Muscle of leg (tissue), 11 donors: ENCODE data around the gene ELFN1. TPM values are rescaled to one million over a fixed set of nuclear protein-coding genes. Genes with fewer than 3 reads are reported as not detected.
A peak's percentile ranks its signal among the peaks of the same experiment; 100 is the strongest.

Experiments
- DNase-seq: peaks from one replicate; pipeline ENCODE4 v3.0.0; 2013
- H3K27ac ChIP-seq: one replicate; pipeline ENCODE4 v1.5.1; 2013; ENCODE audit warnings: mild to moderate bottlenecking, low read length, control low read depth
- H3K27me3 ChIP-seq: one replicate; pipeline ENCODE4 v1.6.1; 2013; ENCODE audit warnings: low read length; ENCODE audit not compliant: control insufficient read depth, insufficient read depth
- H3K36me3 ChIP-seq: one replicate; pipeline ENCODE4 v1.6.1; 2013; ENCODE audit warnings: low read length; ENCODE audit not compliant: control insufficient read depth, insufficient read depth
- H3K4me1 ChIP-seq: one replicate; pipeline ENCODE4 v1.6.1; 2013; ENCODE audit warnings: low read length; ENCODE audit not compliant: control insufficient read depth, insufficient read depth
- H3K4me3 ChIP-seq: one replicate; pipeline ENCODE4 v1.5.1; 2013; ENCODE audit warnings: low read length, control low read depth
- H3K9me3 ChIP-seq: replicated peaks from 2 replicates; pipeline ENCODE4 v1.6.1; 2013; ENCODE audit warnings: low read depth, low read length; ENCODE audit not compliant: control insufficient read depth
- WGBS: methylation state at CpG from one replicate; pipeline ENCODE4 v1.1.5; 2013; ENCODE audit warnings: missing lambda C conversion rate; ENCODE audit not compliant: insufficient coverage; 5-methylcytosine and 5-hydroxymethylcytosine counted together
- polyA plus RNA-seq, 8 donors: library from polyadenylated mRNA; unstranded; fragments of 120-200 nt; gene quantifications; one replicate each; pipeline versions ENCODE4 v1.2.1 to v1.2.3, GENCODE V29; 2013; ENCODE audit warnings: inconsistent platforms in 1 of 8, low replicate concordance in 1 of 8; ENCODE audit not compliant: insufficient read length in 8 of 8, insufficient read depth in 1 of 8
- total RNA-seq: library from RNA; stranded (reverse); fragments of 120-200 nt; gene quantifications from one replicate; pipeline ENCODE4 v1.2.4, GENCODE V29; 2013

ELFN1 gene
- total and polyA plus RNA-seq, 9 donors, result 2.8 to 10.7 (median 8.2) TPM

DNA sequence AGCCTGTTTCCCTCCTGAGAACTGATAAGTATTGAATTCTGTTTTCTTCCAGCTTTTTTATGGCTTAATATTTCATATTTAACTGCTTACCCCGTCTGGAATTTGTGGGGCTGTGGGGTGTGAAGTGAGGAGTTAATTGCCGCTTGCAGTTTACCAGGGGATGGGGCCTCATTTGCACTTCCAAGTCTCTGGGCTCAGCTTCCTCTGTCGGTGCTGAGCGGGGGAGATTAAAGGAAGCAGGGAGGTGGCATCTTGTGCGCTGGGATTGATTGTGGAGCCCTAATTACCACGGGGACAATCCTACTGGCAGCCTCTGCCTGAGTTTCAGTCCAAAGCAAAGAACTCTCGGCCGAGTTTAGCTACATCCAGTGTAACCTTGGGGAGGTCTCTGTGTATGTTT, 33.4 kb downstream of the ELFN1 start:
- no peak overlapping the region for H3K27ac ChIP-seq
- H3K4me1 ChIP-seq, result peaks cover 31% of the 10 kb centered on the region
- no peaks in the 10 kb centered on the region for H3K36me3 ChIP-seq
- 16% methylated on average over 4 of the region's 8 CpGs for WGBS
- H3K4me3 ChIP-seq, result no peak overlapping the region
- peaks cover 8% of the 10 kb centered on the region for H3K9me3 ChIP-seq
- no peak for DNase-seq
- peaks cover 3% of the 10 kb centered on the region for H3K27me3 ChIP-seq

DNA sequence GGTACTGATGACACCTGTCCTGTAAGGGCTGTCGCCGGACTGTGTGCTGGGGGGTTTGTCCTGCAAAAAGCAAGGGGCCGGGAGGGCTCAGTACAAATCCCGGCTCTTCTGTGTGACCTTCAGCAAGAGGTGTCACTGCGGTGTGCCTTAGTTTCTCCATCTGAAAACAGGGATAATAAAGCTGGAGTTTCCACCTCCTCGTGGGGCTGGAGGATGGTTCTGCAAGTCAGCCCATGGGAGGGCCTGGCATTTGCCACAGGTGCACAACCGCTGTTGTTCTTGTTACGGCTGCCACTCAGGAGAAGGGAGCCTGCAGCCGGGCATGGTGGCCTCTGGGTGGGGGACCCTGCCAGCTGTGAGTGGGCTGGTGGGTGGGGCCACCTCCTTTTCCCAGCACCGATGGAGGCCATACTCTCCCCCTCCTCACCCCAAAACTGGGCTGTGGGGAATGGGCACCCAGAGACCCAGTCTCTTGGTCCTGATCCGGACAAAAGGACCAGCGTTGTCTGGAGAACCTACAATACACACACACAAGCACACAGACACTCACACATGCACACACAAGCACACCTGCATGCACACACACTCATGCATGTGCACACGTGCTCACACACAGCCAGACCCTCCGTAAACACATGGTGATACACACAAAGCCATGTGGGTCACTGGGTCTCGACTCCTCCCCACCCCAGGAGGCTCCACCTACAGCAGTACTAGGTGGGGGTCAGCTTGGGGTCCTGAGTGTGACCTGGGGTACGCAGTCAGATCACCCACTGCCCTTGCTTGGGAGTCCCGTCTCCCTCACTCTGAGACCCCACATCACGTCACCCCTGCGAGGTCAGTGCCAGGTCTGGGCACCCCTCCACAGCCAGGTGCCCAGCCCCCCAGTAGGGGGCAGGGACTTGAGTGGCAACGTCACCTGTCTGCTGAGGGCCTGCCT, 34.1 kb downstream of the ELFN1 start:
- Histone ChIP-seq H3K27me3 (peaks cover 3% of the 10 kb centered on the region), H3K9me3 (peaks cover 8% of the 10 kb centered on the region), H3K36me3 (peaks cover 2% of the 10 kb centered on the region), H3K4me1 (peaks cover 33% of the 10 kb centered on the region), H3K4me3 (no peak overlapping the region), H3K27ac (no peak overlapping the region)
- WGBS, result 69% methylated on average over 16 of the region's 20 CpGs
- DNase-seq, result no peak

DNA sequence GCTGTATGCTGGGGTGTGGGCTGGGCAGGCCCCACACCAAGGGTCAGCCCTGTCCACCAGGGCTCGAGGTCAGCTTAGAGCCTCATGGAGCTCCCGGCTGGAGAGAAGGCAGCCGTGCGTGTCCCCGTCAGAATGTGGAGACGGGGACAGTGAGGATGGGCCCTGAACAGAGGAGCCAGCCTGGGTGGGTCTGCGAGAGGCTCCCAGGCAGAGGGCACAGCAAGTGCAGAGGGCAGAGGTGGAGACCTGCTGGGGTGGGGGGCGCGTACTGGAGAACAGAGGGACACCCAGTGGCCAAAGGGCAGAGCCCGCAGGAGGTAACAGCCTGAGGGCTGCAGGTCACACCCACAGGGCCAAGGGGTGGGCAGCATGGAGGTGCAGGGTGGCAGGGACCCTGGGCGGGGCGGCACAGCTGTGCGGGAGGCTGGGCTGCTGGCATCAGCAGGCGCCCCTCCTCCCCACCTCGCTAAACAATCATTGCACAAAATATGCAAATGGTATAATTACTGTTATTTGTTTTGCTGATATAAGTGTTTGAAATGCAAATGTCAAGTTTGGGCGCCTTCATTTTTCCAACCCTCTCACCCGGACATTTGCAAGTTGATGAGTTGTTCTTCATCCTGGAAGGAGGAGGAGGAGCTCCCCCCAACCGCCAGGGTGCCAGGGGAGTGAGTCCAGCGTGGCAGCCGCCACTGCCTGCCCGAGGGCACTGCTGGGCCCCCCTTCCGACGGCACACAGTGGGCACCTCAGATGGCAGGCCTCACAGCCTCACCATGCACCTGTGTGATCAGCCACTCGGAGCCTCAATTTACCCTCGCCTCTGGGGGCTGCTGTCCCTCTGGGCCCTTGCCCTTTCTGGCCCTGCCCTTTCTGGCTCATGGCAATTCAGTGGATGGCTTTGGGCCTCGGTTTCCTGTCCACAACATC, 35.0 kb downstream of the ELFN1 start:
- Histone ChIP-seq H3K4me1 (peaks cover 33% of the 10 kb centered on the region), H3K27ac (no peak overlapping the region), H3K9me3 (peaks cover 12% of the 10 kb centered on the region), H3K4me3 (no peak overlapping the region), H3K36me3 (peaks cover 2% of the 10 kb centered on the region), H3K27me3 (peaks cover 3% of the 10 kb centered on the region)
- DNase-seq, result no peak
- WGBS, result 74% methylated on average over 17 of the region's 26 CpGs

DNA sequence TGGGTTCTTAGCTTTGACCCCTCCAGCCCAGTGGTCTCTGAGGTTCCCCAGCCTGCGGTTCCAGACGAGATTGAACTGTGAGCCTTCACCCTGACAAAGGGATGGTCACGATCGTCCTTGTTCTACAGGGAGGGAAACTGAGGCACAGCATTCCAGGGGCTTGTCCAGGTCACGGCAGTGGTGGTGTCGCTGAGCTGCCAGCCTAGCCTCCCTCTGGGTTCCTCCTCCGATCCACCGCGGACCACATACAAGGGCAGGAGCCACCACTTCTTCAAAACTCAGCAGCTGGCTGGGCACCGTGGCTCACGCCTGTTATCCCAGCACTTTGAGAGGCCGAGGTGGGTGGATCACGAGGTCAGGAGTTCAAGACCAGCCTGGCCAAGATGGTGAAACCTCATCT, 35.8 kb downstream of the ELFN1 start:
- H3K4me3 ChIP-seq, result no peak overlapping the region
- 92% methylated on average over 11 of the region's 13 CpGs for WGBS

DNA sequence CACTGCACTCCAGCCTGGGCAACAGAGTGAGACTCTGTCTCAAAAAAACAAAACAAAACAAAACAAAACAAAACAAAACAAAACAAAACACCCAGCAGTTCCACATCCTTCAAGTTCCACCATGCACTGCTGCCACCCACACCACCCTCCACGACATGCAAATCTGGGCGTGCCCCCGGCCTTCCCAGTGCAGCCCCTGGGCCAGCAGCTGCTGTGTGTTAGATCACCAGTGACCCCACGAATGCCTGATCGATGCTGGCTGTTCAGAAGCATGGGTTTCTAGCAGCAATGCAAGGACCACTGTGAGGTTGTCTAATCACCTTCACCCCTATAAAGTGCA, 36.3 kb downstream of the ELFN1 start:
- DNase-seq, result no peak
- peaks cover 5% of the 10 kb centered on the region for H3K36me3 ChIP-seq
- peaks cover 12% of the 10 kb centered on the region for H3K9me3 ChIP-seq
- H3K4me1 ChIP-seq, result peaks cover 33% of the 10 kb centered on the region
- no peak overlapping the region for H3K4me3 ChIP-seq
- H3K27ac ChIP-seq, result no peak overlapping the region
- WGBS, result 75% methylated on average over 5 of the region's 5 CpGs
- peaks cover 7% of the 10 kb centered on the region for H3K27me3 ChIP-seq

More for the DNA sequence above, 35.8 kb downstream of the ELFN1 start:
- Histone ChIP-seq H3K36me3 (peaks cover 5% of the 10 kb centered on the region), H3K27ac (no peak overlapping the region), H3K27me3 (peaks cover 7% of the 10 kb centered on the region), H3K4me1 (peaks cover 33% of the 10 kb centered on the region), H3K9me3 (peaks cover 12% of the 10 kb centered on the region)
- no peak for DNase-seq

DNA sequence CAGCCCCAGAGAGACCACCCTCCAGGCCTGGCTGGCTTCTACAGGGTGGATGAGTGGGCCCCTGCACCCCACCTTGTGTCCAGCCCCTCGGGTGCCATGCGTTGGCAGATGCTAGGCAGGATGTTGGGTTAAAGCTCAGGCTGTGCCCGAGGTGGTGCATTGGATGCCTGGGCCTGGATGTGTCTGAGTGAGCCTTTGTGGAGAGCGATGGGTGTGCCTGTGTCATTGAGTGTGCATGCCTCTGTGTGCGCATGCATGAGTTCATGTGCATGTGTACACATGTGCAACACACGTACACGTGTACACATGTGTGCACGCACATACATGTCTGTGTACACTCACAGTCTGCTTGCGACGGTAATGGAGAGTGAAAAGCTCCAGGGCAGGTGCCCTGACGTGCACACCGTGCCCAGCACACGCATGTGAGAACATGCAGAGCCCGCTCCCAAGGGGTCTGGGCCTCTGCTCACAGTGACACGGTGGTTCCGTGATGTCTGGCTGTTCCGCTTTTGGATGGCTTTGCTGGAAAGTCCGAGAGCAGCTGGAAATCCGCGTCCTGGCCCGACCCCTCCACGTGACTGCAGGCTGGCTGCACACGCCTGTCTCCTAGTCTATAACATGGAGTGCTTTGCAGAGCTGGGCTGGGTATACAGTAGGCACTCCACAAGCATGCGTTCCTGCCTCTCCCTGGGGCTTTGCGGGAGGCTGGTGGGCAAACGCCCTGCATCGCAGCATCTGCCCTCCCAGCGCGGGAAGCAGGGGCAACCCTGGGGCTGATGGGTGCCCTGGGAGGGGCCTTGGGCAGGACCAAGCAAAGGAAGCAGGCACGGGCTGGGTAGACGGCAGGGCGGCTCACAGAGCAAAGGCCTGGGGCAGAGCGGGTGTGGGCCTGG, 36.9 kb downstream of the ELFN1 start:
- H3K4me1 ChIP-seq, result peaks cover 33% of the 10 kb centered on the region
- H3K27me3 ChIP-seq, result peaks cover 7% of the 10 kb centered on the region
- H3K27ac ChIP-seq, result no peak overlapping the region
- peaks cover 9% of the 10 kb centered on the region for H3K9me3 ChIP-seq
- WGBS, result 77% methylated on average over 24 of the region's 33 CpGs
- peak; percentile 36 for DNase-seq
- H3K36me3 ChIP-seq, result peaks cover 5% of the 10 kb centered on the region
- no peak overlapping the region for H3K4me3 ChIP-seq

DNA sequence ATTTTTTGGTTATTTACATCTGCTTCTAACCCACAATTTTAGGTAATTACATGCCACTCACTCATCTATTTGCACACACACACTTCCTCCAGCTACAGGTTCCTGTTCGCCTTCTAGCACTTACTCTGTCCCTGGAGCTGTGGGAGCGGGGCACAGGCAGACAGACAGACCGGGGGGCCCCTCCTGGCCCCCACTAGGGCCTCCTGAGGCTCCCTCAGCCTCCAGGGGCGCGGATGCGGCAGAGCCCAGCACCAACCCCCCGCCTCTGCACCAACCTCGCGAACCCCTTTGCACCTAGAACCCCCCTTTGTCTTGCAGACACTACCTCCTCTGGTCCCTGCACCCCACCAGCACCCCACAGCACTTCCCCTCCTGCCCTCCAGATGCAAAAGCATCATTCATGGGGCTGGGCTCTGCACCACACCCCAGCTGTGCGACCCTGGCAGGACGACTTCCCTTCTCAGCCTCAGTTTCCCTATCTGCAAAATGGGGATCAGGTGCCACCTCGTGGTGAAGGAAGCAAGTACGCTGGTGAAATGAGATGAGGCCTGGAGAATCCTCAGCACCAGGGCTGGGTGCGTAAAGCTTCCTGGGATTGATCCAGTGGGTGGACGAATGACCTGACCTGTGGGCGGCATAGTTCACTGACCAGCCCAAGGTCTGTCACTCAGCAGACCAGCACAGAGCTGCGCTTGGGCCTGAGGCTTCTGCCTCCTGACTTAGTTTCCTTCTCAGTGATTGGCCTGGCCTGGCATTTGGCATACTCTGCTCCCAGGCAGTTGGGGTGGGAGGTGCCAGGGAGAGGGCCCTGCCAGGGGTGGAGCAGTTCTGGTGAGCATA, 37.9 kb downstream of the ELFN1 start:
- 74% methylated on average over 16 of the region's 17 CpGs for WGBS
- Histone ChIP-seq H3K27ac (no peak overlapping the region), H3K36me3 (peaks cover 5% of the 10 kb centered on the region), H3K4me3 (no peak overlapping the region), H3K9me3 (peaks cover 4% of the 10 kb centered on the region), H3K27me3 (peaks cover 7% of the 10 kb centered on the region), H3K4me1 (peaks cover 33% of the 10 kb centered on the region)
- DNase-seq, result no peak

DNA sequence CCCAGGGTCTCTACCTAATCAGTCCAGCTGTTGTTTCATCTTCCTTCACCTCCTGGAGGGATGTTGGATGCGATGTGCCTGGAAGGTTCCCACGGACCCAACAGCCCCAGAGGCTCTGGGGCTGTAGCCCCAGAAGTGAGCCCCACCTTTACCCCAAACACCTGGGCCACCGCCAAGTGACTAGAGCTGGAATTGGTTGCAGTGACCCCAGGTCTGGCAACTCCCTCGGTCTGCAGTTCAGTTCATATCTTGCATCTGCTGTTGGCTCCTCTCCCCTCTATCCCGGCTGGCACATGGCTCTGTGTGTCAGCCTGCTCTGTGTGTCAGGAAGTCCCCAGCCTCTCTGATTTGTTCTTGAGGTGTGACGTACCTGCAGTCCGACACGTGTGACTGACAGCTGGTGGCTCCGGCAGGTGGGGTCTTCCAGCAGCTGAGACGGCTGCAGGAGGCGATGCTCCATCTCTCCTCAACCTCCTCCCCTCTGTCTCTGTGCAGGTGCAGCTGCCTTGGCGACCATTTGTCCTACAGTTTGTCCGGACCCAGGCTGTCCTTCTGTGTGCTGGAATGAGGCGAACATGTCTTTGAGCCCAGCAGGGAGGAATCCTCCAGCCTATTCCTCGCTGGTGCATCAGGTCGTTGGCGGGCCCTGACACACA, 38.6 kb downstream of the ELFN1 start:
- H3K9me3 ChIP-seq, result peaks cover 4% of the 10 kb centered on the region
- 89% methylated on average over 17 of the region's 17 CpGs for WGBS
- no peak overlapping the region for H3K4me3 ChIP-seq
- peaks cover 33% of the 10 kb centered on the region for H3K4me1 ChIP-seq
- no peak for DNase-seq
- H3K27me3 ChIP-seq, result peaks cover 7% of the 10 kb centered on the region
- no peak overlapping the region for H3K27ac ChIP-seq
- H3K36me3 ChIP-seq, result peaks cover 5% of the 10 kb centered on the region
